Gastrocnemius medialis (tissue), 4 donors: ENCODE results near the gene HLA-G. TPM values are rescaled to one million over a fixed set of nuclear protein-coding genes. Genes with fewer than 3 reads are reported as not detected.

Experiments
- ATAC-seq, 2 donors: fragments of 150-250 bp; one replicate each; pipeline ENCODE4 v1.9.1; 2016
- DNase-seq, 2 donors: peaks; one replicate each; pipeline ENCODE4 v3.0.0-alpha.2; 2019
- H3K27ac ChIP-seq, 4 donors: fragments of 200-600 bp; sonication (generic); 1 replicate in 1 of 4; 2 replicates in 3 of 4; pipeline ENCODE4 v1.5.1; 2016 to 2018; ENCODE audit warnings: mild to moderate bottlenecking in 2 of 4, moderate library complexity in 1 of 4
- H3K27me3 ChIP-seq, 3 donors: fragments of 200-600 bp; sonication (generic) in 2 of 3; 1 replicate in 1 of 3; 2 replicates in 2 of 3; pipeline versions ENCODE4 v1.5.1 to v1.6.0; 2016 to 2019; ENCODE audit warnings: mild to moderate bottlenecking in 1 of 3, moderate library complexity in 1 of 3
- H3K36me3 ChIP-seq, 2 donors: fragments of 200-600 bp; sonication (generic) in 1 of 2; one replicate each; pipeline ENCODE4 v1.5.1; 2017 to 2018
- H3K4me1 ChIP-seq, 2 donors: fragments of 200-600 bp; sonication (generic) in 1 of 2; one replicate each; pipeline ENCODE4 v1.5.1; 2016 to 2017; ENCODE audit warnings: mild to moderate bottlenecking in 2 of 2
- H3K4me3 ChIP-seq, 4 donors: fragments of 200-600 bp; sonication (generic) in 3 of 4; 1 replicate in 1 of 4; 2 replicates in 3 of 4; pipeline ENCODE4 v1.5.1; 2016 to 2019; ENCODE audit warnings: mild to moderate bottlenecking in 2 of 4
- H3K9me3 ChIP-seq, 3 donors: fragments of 200-600 bp; sonication (generic) in 2 of 3; 1 replicate in 1 of 3; 2 replicates in 2 of 3; pipeline ENCODE4 v1.5.1; 2016 to 2019
- POLR2A ChIP-seq, 2 donors: fragments of 450-650 bp; IDR thresholded peaks; one replicate each; pipeline ENCODE4 v1.6.1; 2017; ENCODE audit warnings: antibody characterized with exemption in 2 of 2, mild to moderate bottlenecking in 2 of 2, moderate library complexity in 2 of 2
- in situ Hi-C, 4 donors: fragments of 200-750 bp; cut with MboI; loops; one replicate each; pipeline versions ENCODE4 v1.15.0 to v1.8.0; 2017; ENCODE audit warnings: low sequenced_read_pairs in 4 of 4
- intact Hi-C: fragments of 100-400 bp; cut with DNase I; formaldehyde crosslinking; loops from one replicate; pipeline ENCODE4 v1.15.1; 2023; ENCODE audit warnings: low total_unique reads
- total RNA-seq, 4 donors: library from RNA; depleted of rRNA; stranded (reverse); fragments of >200 nt; gene quantifications; one replicate each; pipeline versions ENCODE4 v1.1.0 to v1.2.3, GENCODE V29; 2016
- TF ChIP-seq, protein P1 (sequence below), 5 experiments: fragments of 450-650 bp in 3 of 5; fragments of 200-600 bp in 2 of 5; sonication (generic) in 2 of 5; IDR thresholded peaks in 4 of 5; conservative IDR thresholded peaks in 1 of 5; 1 replicate in 4 of 5; 2 replicates in 1 of 5; pipeline ENCODE4 v1.5.1; 2016 to 2019; ENCODE audit warnings: antibody characterized with exemption in 5 of 5, mild to moderate bottlenecking in 3 of 5, moderate library complexity in 3 of 5

Gene HLA-G
- total RNA-seq, 4 donors from 2014 or later: not detected

DNA sequence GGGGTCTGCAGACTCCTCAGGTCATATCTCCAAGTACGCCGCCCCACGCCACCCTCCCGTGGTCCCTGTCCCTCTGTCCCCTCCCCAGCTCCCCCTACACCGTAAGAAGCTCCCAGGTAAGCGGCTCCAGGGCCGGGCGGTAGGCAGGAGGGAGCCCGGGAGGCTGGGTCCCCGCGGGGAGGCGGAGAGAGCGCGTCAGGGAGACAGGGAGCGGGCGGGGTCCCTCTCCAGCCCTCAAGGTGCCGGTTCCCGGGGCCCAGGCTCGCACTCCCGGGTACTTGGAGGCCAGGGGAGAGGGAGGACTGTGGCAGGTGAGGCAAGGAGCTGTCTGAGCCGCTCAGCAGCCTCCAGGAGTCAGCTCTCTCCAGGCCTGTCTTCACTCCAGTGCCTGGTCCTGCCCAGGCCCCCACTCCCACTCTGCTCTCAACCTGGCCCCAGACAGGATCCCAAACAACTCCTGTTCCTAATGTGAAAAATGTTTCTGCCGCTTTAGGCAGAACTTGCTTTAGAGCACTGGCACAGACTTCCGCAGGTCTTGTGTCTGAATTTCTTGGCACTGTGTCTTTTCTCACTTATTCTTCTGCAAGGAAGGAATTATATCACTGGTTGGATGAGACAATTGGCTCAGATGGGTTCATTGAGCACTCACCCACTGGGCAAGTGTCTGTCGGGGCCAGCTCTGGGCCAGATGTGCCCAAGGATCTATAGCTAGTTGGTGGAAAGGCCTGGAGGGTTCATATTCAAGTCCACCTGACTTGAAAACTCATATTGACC is 36.6 kb downstream of the HLA-G start:
- no peak overlapping the region for H3K27ac ChIP-seq
- peaks cover 5 to 23% (median 18%) of the 10 kb centered on the region in 3 donors for H3K27me3 ChIP-seq
- intact Hi-C loops: no loop called here
- H3K9me3 ChIP-seq: no peaks in the 10 kb centered on the region
- no peak for DNase-seq
- no peak for ATAC-seq
- H3K4me1 ChIP-seq: no peaks in the 10 kb centered on the region
- no peak overlapping the region for H3K4me3 ChIP-seq
- in situ Hi-C loops: no loop called here
- no peak for TF ChIP-seq POLR2A (IDR thresholded peaks at IDR 0.05)
- TF ChIP-seq, protein P1, sequence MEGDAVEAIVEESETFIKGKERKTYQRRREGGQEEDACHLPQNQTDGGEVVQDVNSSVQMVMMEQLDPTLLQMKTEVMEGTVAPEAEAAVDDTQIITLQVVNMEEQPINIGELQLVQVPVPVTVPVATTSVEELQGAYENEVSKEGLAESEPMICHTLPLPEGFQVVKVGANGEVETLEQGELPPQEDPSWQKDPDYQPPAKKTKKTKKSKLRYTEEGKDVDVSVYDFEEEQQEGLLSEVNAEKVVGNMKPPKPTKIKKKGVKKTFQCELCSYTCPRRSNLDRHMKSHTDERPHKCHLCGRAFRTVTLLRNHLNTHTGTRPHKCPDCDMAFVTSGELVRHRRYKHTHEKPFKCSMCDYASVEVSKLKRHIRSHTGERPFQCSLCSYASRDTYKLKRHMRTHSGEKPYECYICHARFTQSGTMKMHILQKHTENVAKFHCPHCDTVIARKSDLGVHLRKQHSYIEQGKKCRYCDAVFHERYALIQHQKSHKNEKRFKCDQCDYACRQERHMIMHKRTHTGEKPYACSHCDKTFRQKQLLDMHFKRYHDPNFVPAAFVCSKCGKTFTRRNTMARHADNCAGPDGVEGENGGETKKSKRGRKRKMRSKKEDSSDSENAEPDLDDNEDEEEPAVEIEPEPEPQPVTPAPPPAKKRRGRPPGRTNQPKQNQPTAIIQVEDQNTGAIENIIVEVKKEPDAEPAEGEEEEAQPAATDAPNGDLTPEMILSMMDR (IDR thresholded peaks at IDR 0.05 in 4 of 5, conservative IDR thresholded peaks at IDR 0.05 in 1 of 5): no peak
- no peaks in the 10 kb centered on the region for H3K36me3 ChIP-seq

DNA sequence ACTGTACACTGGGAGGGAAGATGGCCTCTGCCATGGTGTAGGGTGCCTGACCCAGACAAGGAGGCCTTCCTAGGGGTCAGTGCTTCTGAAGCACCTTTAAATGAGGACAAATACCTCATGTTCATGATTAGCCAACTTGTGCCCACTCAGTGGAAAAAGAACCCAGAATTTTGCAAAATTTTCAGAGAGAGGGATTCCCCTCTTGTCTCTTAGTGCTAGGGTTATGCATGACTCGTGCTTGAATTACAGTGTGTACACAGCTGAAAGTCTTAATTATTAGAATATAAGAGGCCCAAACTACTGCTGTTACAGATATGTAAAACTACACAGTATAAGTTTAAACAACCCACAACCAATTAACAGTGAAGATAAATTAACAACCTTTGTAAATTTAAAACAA is 38.0 kb downstream of the HLA-G start:
- in situ Hi-C loops: no loop called here
- intact Hi-C loops: no loop called here
- peaks cover 5 to 18% (median 18%) of the 10 kb centered on the region in 3 donors for H3K27me3 ChIP-seq

DNA sequence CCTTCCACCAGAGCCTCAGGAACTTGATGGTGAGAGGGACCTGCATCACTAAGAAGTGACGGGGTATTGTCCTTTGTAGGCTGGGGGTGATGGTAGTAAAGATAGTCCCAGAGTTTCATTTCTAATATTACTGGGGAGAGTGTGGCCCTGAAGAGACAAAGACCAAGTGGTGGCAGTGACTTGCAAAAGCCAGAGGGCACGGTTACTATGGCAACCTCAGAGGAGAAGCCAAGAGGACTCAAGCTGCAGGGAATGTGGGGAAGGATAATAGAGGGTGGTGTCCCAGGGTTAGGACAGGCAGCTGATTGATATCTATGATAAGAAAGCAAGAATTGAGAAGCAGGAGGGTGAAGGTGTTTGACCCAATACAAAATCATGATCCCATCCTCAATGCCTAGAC is 42.5 kb downstream of the HLA-G start:
- H3K4me3 ChIP-seq: no peak overlapping the region
- intact Hi-C loops: no loop called here
- no peaks in the 10 kb centered on the region for H3K9me3 ChIP-seq
- ATAC-seq (no peak), DNase-seq (no peak)
- H3K36me3 ChIP-seq: no peaks in the 10 kb centered on the region
- no peak overlapping the region for H3K27ac ChIP-seq
- H3K27me3 ChIP-seq: peaks cover 0 to 8% (median 3%) of the 10 kb centered on the region in 3 donors
- no peaks in the 10 kb centered on the region for H3K4me1 ChIP-seq
- TF ChIP-seq, protein P1 (IDR thresholded peaks at IDR 0.05 in 4 of 5, conservative IDR thresholded peaks at IDR 0.05 in 1 of 5): no peak
- TF ChIP-seq POLR2A (IDR thresholded peaks at IDR 0.05): no peak
- in situ Hi-C loops: no loop called here

More for the DNA sequence above, 38.0 kb downstream of the HLA-G start:
- H3K9me3 ChIP-seq: no peaks in the 10 kb centered on the region
- H3K36me3 ChIP-seq: no peaks in the 10 kb centered on the region
- TF ChIP-seq POLR2A (IDR thresholded peaks at IDR 0.05): no peak
- TF ChIP-seq, protein P1 (IDR thresholded peaks at IDR 0.05 in 4 of 5, conservative IDR thresholded peaks at IDR 0.05 in 1 of 5): no peak
- H3K4me1 ChIP-seq: no peaks in the 10 kb centered on the region
- no peak overlapping the region for H3K27ac ChIP-seq
- no peak for ATAC-seq
- DNase-seq: no peak
- no peak overlapping the region for H3K4me3 ChIP-seq

DNA sequence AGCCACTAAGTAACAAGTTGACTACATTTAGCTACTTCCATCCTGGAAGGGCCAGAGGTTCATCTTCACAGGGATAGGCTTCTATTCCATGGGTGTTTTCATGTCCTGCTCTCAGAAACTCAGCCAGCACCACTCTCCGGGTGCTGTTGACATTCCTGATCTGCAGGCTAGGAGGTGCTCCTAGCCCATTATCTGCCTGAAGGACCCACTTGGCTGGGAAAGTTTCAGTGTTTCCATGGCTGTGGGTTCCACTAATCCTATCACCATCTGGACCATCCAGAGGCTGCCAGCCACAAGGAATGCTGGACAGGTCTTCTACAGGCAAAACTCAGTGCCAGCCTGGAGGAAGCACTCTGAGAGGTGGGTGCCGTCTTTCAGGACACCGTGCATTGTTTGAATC is 45.2 kb downstream of the HLA-G start:
- H3K27me3 ChIP-seq: no peaks in the 10 kb centered on the region
- in situ Hi-C loops: no loop called here

More for the DNA sequence above, 45.2 kb downstream of the HLA-G start:
- ATAC-seq: no peak
- intact Hi-C loops: no loop called here
- Histone ChIP-seq H3K36me3 (no peaks in the 10 kb centered on the region), H3K27ac (no peak overlapping the region), H3K4me3 (no peak overlapping the region), H3K4me1 (no peaks in the 10 kb centered on the region), H3K9me3 (no peaks in the 10 kb centered on the region)
- DNase-seq: no peak
- TF ChIP-seq POLR2A (IDR thresholded peaks at IDR 0.05): no peak
- TF ChIP-seq, protein P1 (IDR thresholded peaks at IDR 0.05 in 4 of 5, conservative IDR thresholded peaks at IDR 0.05 in 1 of 5): no peak
